ENCODE measurements around the gene VEGFB.
A peak's percentile ranks its signal among the peaks of the same experiment; 100 is the strongest.
"Not testable (repeated sequence)": the region's sequence is repeated elsewhere in the genome, so short reads cannot be mapped to it uniquely, and the experiment has no call there.

VEGFB gene

DNA sequence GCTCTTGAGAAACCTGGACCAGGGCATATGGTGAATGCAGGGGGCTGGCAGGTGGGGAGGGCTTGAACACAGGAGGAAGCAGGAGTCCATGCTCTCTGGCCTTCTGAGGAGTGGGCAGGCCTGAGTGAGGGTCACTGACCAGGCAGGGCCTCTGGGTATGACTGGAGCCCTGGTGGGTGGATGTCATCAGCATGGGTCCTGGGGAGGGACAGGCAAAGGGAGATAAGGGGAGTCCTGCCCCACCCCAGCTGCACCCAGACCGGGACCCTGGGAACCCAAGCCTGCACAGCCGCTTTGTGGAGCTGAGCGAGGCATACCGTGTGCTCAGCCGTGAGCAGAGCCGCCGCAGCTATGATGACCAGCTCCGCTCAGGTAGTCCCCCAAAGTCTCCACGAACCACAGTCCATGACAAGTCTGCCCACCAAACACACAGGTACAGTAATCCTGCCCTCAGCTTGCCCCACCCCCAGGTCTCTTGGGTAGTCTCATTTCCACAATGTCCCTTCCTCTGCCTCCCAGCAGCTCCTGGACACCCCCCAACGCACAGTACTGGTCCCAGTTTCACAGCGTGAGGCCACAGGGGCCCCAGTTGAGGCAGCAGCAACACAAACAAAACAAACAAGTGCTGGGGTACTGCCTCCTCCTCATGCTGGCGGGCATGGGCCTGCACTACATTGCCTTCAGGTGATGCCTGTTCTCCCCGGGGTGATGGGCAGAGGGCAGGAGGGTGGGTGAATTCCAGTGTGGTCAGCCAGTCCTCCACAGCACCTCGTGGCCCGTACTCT, 2.0 kb upstream of the VEGFB start:
- no peak for DNase-seq (ENCODE audit: low spot score)

DNA sequence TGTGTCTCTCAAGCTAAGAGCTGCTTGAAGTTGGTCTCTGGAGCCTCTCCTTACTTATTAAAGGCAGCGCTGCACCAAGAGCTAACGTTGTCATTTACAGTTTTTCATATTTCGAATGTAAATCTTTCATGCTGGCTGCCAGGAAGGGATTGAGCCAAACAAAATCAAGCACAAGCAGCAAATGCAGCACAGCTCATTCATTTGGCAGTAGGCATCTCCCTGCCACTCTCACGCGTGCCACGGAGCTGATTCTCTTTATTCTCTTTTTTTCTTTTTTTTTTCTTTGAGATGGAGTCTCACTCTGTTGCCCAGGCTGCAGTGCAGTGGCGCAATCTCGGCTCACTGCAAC, 1.4 kb upstream of the VEGFB start:
- no peak for DNase-seq (ENCODE audit: low spot score)

DNA sequence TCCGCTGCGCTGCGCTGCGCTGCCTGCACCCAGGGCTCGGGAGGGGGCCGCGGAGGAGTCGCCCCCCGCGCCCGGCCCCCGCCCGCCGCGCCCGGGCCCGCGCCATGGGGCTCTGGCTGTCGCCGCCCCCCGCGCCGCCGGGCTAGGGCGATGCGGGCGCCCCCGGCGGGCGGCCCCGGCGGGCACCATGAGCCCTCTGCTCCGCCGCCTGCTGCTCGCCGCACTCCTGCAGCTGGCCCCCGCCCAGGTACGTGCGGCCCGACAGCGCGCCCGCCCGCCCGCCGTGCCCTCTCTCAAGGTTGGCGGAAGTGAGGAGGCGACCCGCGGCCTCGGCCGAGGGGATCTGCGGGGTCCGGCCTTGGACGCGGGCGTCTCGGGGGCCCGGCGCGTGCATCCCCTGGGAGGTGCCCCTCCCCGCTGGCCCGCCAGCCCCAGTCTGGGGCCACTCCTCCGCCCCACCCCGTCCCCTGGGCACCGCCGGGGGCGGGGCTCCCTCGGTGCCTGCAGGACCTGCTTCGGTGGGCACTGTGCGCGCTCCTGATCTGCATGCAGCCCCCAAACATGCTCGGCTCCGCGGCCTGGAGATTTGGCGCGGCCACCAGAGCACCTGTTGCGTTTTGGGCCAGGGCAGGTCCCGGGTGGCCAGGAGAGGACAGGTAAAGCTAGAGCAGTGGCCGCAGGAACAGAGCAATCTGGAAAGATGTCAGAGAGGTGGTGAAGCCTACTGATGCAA, 429 bp downstream of the VEGFB start:
- peak; percentile 53 for DNase-seq (ENCODE audit: low spot score)

DNA sequence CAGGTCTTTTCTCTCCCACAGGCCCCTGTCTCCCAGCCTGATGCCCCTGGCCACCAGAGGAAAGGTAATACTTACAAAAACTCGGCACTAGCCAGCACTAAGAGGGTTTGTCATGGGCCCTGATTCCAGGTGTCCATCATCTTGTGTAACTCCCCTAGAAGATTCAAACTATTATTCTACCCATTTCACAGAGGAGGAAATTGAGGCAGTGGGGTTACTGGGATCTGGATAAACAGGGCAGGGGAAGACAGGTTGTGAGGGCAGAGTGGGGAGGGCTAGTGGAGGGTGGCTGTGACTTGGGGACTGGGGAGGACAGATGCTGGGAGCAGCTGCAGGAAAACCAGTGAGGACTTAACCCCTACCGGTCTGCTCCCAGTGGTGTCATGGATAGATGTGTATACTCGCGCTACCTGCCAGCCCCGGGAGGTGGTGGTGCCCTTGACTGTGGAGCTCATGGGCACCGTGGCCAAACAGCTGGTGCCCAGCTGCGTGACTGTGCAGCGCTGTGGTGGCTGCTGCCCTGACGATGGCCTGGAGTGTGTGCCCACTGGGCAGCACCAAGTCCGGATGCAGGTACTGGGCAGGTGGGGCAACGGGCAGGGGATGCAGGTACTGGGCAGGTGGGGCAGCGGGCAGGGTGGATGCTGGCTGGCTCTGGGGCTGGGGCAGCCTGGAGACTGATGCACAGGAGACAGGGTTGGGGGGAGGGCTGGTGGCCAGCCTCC, 1.2 kb downstream of the VEGFB start:
- no peak for DNase-seq (ENCODE audit: low spot score)

DNA sequence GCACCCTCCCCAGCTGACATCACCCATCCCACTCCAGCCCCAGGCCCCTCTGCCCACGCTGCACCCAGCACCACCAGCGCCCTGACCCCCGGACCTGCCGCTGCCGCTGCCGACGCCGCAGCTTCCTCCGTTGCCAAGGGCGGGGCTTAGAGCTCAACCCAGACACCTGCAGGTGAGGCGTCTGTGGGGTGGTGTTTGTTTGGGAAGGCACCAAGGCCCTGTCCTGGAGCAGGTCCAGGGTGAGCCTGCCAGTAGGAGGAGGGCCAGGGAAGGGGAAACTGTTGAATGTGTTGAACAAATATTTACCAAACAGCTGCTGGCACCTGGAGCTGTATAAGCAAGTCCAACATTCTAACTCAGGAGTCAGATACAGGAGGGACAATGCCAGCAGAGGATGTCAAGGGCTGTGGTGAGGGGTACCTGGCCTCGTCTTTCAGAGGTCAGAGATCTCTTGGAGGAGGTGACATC, 3.1 kb downstream of the VEGFB start:
- no peak for DNase-seq (ENCODE audit: low spot score)

DNA sequence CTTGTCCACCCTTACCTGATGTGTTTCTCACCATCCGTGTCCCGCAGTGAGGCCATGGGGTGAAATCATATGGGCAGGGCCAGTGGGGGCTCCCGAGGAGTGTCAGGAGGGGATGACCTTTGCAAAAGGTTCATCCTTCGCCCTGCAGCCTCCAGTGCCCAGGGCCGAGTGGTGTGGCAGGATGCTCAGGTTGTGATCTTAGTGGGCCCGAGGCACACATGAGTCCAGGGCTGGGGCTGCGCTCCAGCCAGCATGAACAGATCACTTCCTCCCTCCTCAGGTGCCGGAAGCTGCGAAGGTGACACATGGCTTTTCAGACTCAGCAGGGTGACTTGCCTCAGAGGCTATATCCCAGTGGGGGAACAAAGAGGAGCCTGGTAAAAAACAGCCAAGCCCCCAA, 3.7 kb downstream of the VEGFB start:
- DNase-seq (ENCODE audit: low spot score), result no peak

DNA sequence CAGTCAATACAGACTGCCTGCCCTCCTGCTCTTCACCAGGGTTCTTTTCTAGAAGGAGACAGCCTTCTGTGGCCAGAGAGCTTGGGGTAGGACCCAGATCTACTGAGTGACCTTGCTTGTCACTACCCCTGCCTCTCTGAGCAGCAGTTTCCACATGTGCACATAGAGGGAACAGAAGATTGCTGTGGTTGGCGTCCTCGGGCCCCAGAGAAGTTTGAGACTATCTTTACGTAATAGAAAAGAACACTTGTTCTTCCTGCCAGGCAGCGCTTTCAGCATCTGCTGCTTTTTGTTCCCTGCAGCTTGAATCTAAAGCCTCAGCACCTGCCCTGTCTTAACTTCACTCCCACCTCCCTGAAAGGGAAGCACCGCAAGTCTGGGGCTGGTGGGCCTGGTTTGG, 4.6 kb downstream of the VEGFB start:
- DNase-seq (ENCODE audit: low spot score), result no peak

DNA sequence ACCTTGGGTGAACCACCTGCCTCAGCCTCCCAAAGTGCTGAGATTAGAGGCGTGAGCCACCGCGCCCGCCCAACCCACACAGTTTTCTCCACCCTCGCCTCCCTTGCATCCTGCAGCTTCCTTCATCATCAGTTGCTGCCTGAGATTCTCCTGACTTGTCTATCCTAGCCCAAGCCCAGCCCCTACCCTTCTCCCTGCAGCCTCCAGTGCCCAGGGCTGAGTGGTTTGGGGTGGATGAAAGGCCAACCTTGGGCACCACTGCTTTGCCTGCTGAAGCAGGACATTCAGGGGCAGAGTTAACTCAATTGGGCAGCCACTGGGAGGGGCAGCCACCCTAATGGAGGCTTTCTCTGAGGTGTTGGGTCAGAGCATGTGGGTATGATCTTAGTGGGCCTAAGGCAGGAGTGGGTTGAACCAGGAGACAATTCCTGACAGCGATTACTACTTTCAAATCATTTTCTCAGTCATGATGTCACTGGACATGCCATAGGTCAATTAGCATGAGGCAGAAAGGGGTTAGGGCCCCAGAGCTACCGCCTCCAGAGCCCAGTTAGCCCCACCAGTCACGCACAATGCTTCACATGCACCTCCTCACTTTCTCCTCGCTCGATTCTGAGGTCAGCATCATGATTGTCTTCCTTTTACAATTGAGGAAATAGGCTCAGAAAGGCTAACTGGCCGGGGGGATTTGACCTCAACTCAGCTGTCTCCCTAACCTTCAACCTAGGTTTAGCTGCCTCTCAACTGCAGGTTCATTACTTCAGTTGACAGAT, 5.5 kb downstream of the VEGFB start:
- no peak for DNase-seq (ENCODE audit: low spot score)

DNA sequence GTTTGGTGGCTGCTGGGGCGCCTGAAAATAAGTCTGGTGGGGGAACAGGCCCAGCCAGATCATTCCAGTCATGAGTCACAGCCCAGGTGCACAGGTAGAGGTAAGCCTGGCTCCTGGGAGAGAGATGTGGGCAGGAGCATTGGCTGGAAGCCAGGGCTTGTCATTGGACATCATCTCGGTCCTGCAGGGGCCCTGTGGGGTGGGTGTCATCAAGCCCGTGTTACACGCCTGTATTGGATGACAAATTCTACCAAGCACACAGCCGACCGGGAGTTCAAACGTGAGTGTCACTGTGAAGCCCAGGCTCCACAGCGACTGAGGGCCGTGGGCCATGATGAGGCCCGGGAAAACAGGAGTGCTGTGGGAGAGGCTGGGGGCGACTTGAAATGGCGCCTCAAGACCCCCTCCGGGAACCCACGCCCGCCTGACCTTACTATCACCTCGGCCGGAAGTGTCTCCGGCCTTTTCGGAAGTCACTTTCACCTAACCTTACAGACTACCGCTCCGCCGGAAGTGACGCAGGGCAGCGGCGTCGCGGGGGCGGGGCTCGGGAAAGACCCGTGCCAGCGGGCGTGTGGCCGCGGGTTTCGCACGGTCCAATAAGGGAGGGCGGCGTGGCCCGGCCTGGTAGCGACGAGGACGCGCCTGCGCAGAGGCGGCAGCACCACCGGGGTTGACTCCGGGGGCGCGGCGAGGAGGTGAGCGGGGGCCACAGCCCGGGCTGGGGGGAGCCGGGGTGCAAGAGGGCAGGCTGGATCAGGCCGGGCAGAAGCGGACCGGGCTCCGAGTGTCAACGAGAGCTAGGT, 6.3 kb downstream of the VEGFB start, which contains the start of gene FKBP2:
Gene FKBP2, plus strand, starts transcription at position 661 of the 806 bp plus-strand sequence. CDS start 1,293 bp downstream, outside the sequence.
- DNase-seq (ENCODE audit: low spot score), result peak; percentile 99

DNA sequence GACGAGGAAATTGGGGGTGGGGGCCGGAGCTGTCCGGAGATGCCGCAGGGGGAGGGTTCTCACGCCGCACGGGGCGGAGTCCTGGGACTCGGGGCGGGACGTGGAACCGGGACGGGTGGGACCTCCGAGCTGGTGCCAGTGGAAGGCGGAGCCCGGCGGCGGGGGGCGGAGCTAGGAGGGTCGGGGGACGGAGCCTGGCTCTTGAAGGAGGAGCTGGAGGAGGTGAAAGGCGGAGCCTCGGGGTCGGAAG, 6.8 kb downstream of the VEGFB start:
- peak; percentile 99 for DNase-seq (ENCODE audit: low spot score)

DNA sequence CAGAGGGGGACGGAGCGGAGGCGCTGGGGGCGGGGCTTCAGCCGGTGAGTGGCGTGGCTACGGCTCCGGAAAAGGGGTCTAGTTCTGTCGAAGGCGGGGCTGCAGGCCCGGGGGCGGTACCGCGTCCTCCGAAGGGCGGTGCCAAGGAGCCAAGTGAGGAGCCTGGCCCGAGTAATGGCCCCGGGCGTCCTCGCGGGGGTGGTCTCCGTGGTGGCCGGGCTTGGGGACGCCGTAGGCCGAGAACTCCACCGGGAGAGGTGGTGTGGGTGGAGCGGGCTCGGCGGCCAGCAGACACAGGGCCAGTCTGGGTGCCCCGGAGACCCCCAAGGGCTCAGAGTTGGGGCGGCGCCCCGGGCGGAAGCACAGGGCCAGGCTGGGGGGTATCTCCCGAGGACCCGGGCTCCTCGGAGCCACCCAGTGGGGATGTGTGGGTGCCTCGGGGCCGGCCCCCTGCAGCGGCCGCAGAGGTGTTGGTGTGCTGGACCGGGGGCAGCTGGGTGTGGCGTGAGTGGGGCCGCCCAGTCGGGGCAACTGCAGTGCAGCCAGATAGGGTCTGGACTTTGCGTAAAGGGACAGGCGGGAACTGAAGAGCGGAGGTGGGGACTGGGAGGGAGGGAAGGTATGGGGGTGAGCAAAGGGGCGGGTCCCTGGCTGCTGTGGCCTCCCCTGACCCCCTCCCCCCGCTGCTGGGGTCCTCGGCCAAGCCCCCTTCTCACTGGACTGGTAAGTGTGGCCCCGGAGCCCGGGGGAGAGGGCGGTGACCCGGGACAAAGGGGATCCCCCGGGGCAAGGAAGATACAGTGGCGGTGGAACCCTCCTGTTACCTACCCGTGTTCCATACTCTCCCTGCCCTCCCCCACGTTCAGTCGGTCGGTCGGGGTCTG, 7.3 kb downstream of the VEGFB start:
- peak; percentile 41 for DNase-seq (ENCODE audit: low spot score)

DNA sequence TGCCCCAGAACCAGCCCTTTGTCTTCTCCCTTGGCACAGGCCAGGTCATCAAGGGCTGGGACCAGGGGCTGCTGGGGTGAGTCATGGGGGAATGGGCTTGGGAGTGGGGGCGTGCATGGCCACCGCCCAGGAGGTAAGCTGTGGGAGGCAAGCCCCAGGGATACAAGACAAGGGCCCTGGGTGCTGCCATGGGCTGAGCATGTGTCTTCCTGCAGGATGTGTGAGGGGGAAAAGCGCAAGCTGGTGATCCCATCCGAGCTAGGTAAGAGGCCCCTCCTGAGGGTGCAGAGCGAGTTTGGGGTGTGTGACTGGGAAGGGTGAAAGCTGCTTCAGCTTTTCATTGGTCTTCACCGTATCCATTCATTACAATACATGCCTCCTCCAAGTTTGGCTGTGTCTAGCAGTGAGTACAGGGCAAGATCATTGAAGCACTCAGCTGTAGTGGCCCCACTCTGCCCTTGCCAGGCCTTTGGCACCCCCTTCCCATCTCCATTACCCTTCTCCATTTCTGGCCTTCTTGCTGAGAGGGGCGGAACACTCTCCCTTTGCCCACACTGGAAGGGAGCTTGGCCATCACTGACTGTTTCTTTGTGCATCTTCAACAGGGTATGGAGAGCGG, 9.0 kb downstream of the VEGFB start:
- no peak for DNase-seq (ENCODE audit: low spot score)

DNA sequence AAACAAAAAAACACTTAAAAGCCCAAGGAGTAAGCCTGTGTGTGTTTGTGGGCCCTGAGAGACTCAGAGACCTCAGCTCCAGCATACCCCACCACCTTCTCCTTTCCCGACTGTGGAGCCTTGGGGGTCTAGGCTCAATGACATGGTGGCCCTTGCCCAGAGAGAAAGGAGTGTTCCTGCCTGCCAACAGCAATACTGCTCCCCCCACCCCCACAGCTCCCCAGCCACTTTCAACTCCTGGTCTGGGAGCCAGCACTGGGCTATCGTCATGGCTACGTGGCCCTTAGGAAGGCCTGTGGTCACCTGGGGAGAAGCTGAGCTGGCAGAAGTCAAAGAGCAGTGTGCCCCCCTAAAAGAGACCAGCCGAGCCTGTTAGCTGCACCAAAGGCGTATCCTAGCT, 9.7 kb downstream of the VEGFB start:
- DNase-seq (ENCODE audit: low spot score), result no peak

DNA sequence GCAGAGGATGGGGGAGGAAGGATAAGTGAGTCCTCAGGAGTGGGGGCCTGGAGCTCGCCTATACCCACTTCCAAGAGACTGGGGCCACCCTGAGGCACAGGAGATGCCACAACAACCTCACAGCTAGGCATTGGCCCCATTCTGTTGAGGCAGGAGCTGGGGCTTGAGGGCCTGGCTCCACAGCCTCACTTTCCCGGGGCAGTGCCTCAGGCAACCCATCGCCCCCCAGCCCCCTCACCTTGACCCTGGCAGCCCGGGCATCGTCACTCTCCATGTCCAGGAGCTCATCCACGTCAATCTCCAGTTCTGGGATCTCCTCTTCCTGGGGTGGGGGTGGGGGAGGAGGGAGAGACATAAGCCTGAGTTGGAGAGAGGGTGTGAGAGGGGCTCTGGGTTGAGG, 10.6 kb downstream of the VEGFB start:
- no peak for DNase-seq (ENCODE audit: low spot score)

DNA sequence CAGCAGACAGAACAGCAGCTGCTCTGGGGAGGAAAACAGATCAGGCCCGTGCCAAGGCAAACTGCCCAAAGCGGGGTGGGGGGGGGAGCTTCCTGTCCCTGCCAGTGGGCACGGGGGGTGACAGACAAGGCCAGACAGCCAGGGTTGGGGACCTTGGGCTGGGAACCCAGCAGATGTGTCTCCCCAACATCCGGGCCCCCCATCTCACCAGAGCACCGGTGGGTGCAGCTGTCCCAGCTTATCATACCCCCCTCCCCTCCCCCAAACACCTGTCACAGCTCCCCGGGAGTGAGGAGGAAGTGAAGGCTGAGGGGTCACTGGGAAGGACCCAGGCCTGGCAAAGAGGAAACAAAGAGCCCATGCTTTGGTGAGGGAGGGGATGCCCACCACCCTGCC, 11.0 kb downstream of the VEGFB start:
- DNase-seq (ENCODE audit: low spot score), result no peak

DNA sequence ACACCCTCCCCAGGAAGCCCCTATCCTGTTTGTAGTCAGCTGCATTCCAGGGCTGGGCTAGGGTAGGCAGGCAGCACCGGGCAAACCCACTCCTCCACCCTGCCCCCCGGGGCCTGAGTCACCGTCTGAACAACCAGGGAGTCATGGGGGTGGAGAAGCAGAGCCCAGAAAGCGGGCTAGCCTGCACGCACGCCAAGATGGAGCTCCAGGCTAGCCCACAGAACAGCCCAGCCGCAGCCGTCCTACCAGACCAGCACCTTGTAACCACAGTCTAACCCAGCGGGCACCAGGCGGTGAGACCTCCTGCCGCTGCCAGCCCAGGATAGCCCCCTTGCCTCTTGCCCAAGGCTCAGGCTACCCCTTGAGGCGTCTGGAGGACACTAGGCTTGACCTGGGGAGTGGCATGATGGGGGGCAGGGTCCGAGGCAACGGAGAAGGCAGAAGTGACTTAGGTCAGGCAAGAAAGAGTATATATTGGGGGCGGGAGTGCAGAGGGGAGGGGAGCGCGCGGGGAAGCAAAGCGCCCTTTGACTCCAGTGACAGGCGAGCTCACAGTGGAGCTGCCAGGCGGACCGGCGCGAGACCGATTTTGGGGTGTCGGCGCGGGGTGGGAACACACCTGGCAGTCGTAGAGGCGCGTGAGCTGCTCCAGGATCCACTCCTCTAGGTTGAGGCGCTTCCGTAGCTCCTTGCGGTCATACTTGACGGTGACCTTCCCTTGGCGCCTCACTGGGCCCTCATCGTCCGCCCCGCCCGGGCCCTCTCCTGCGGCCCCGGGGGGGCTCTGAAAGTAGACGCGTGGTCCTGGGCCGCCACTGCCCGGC, 11.6 kb downstream of the VEGFB start:
- peak; percentile 88 for DNase-seq (ENCODE audit: low spot score)

DNA sequence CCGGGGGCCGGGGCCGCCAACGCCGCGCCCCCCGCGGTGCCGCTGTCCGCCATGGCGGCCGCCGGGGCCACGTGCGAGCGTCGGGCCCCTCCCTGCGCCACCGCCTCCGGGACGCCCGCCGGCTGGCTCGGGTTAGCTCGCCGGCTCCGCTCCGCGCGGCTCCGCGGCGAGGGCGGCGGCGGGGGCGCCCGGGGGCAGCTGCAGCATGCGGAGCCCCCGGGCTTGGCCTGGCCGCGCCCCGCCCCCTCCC, 12.2 kb downstream of the VEGFB start:
- not testable (repeated sequence) for DNase-seq (ENCODE audit: low spot score)

DNA sequence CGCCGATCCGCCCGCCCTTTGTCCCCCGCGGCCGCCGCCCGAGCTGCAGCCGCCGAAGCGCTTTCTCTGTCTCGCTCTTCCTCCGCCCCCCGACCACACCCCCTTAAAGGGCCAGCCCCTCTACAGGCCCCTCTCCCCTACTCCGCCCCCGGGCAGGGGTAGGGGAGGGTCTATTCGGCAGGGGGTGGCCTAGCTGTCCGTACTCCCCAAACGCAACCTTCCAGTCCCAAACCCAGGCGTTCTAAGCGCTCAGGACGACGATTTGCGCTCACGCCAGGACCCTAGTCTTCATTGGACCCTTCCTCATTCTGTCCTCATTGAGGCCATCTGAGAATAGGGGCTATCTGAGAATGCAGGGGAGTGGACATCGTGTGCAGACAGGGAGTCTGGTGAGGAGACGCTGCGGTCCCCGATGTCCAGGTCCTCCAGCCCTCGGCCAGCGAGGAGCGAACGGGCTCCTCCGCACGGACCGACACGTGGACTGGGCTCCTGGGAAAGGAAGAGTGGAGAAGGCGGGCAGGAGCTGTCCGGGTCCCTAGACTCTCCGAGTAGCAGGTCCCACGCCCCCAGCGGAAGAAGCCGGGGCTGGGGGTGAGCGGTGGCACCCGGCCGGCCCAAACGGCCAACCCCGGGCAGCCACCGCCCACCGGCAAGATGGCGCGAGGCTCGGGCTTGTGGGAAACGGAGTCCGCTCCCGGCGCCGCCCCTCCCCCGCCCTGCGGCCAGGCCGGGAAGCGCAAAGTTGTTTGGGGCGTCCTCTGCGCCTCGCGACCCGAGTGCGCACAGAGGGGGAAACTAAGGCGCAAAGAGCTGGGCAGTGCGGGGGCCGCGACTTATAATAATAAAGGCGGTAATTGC, 12.7 kb downstream of the VEGFB start, which contains the start of gene PPP1R14B:
Gene PPP1R14B, minus strand, starts transcription at position 73 of the 858 bp plus-strand sequence. CDS start 270 bp downstream, outside the sequence.
- peak; percentile 94 for DNase-seq (ENCODE audit: low spot score)

All from AG08396 (cell line).